Measurements from ENCODE around the gene SPHK1.

SPHK1 gene

GRCh38 chr17:76433693-76434092 lies 49.3 kb downstream of the SPHK1 start:
- DNase-seq (ENCODE audit: low spot score) = no peak

- no peak for DNase-seq (ENCODE audit: low spot score)
These were observed 50.5 kb downstream of the SPHK1 start for GRCh38 chr17:76434870-76435269.

GRCh38 chr17:76435751-76436150 lies 51.3 kb downstream of the SPHK1 start:
- no peak for DNase-seq (ENCODE audit: low spot score)

All from hepatic stellate cell (primary cell).